ENCODE data around the gene PKP3.
"Not testable (repeated sequence)": the region's sequence is repeated elsewhere in the genome, so short reads cannot be mapped to it uniquely, and the experiment has no call there.

Gene PKP3

DNA sequence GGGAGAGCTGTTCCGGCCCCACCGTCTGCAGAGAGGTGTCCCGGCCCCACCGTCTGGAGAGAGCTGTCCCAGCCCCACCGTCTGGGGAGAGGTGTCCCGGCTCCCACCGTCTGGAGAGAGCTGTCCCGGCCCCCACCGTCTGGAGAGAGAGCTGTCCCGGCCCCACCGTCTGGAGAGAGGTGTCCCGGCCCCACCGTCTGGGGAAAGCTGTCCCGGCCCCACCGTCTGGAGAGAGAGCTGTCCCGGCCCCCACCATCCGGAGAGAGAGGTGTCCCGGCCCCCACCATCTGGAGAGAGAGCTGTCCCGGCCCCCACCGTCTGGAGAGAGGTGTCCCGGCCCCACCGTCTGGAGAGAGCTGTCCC, 30.6 kb upstream of the PKP3 start:
- not testable (repeated sequence) for DNase-seq

DNA sequence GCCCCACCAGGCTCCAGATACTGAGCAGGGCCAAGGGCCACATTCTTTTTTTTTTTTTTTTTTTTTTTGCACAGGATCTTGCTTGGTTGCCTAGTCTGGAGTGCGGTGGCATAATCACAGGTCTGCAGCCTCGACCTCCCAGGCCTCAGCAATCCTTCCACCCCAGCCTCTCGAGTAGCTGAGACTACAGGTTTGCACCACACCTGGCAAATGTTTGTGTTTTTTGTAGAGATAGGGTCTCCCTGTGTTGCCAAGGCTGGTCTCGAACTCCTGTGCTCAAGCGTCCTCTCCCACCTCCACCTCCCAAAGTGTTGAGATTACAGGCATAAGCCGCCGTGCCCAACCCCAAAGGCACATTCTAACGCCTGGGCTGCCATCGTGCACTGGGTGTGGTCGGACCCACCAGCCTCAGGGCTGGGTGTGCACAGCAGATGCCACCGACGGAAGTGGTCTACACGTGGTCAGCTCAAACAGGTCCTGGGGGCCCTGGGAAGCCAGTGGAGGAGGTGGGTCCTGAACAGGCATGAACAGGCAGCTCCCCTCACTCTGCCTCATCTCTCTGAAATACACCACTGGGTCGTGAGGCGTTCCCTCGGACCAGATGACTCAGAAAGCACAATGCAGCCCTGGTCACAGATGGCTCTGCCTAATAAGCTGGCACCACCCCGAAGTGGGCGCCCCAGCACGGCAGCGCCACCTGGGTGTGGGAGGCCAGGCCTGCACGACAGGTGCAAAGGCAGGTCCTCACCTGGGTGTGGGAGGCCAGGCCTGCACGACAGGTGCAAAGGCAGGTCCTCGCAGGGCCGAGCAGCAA, 29.9 kb upstream of the PKP3 start:
- DNase-seq, result peak in 4 of 5 donors; percentile 36 to 64 (median 55)

DNA sequence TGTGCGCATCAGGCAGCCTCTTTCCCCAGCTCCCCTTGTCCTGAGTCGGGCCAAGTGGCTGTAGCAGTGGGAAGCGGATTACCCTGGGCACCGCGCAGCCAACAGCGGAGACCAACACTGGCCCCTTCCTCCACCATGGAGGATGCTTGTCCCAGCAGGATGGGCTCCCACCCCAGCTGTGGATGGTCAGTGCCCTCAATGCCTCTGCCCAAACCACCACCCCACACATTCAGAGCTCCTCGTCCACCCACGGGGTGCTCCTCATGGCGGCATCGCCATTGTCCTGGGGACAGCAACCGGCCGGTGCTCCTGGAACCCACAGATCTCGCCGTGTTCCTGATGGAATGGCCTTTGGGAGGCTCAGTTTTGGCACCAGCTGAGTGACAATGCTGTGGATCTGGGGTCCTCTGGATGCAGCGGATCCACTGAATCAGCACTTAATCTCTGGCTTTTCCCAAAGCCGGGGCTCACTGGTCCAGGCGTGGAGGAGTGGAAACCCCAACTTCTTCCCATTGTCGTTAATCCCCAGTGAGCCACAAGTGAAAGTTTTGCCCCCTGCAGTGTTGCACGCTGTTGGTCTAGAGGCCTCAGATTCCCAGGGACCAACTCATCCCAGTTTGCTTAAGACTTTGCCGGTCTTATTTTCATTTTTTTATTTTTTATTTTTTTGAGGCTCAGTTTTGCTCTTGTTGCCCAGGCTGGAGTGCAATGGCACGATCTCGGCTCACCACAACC, 28.9 kb upstream of the PKP3 start:
- no peak for DNase-seq

DNA sequence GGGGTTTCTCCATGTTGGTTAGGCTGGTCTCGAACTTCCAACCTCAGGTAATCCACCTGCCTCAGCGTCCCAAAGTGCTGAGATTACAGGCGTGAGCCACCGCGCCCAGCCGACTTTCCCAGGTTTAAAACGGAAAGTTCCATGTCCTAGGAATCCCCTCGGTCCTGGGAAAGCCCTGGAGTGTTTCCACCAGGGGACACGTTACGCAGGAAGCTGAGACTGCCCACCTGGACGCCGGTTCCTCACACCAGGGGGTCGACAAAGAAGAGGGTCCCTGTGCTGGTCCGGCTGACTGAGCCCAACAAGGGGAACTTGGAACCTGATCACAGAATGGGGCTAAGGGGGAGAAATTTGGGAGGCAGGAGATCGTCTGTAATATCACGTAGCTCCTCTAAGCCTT, 28.2 kb upstream of the PKP3 start:
- DNase-seq, result no peak

DNA sequence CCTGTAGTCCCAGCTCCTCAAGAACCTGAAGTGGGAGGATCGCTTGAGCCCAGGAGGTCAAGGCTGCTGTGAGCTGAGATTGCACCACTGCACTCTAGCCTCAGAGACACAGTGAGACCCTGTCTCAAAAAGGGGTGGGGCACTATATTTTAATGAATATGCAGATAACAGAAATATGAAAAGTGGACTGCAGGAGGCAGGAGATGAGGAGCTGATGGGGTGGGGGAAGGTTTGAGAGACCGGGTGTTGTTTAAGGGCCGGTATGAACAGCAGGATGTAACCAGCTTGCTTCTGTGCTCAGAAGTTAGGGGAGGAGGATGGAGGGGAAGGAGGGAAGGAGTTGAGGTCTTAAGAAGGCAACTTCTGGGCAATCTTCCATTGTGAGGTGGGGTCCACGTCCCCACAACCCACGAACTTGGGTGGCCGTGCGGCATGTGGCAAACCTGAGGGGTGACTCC, 26.0 kb upstream of the PKP3 start:
- no peak for DNase-seq

DNA sequence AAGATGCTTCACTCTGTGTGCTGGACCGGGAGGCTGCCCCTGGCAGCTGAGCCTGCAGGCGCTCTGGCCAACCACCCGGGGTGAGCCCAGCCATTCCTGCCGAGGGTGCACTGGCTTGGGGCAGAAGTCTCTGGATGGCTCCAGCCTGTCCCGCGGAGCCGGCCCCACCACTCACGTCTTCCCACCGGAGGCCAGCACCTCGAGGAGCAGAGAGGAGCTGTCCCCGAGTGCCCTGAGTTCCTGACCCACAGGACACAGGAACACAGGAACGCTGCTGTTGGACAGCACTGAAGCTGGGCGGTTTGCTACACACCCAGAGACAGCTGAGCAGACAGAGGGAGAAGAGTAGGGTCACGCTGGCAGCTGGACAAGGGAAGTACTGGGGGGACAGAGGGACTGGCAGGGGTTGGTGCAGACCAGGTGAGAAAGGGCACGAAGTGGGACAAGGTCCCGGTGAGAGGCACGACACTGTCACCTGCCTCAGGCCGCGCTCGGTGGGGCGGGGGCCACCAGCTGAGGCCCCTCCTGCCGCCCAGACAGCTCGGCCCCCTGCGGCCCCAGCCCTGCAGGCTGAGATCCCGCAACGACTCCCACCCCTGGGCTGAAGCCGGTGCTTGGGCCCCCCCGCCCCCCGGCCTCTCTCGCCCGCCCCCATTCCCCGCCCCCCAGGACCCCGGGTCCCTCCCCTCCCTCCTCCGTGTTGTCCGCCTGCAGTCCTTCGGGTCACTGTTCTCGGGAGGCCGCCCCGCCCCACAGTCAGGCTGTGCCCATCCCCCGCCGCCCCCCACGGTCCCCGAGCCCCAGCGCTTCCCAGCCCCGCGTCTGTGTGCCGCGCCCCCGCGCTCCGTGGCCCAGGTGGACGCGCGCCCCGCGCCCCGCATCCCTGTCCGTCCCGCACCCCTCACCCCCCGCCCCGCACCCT, 25.3 kb upstream of the PKP3 start:
- DNase-seq, result no peak

DNA sequence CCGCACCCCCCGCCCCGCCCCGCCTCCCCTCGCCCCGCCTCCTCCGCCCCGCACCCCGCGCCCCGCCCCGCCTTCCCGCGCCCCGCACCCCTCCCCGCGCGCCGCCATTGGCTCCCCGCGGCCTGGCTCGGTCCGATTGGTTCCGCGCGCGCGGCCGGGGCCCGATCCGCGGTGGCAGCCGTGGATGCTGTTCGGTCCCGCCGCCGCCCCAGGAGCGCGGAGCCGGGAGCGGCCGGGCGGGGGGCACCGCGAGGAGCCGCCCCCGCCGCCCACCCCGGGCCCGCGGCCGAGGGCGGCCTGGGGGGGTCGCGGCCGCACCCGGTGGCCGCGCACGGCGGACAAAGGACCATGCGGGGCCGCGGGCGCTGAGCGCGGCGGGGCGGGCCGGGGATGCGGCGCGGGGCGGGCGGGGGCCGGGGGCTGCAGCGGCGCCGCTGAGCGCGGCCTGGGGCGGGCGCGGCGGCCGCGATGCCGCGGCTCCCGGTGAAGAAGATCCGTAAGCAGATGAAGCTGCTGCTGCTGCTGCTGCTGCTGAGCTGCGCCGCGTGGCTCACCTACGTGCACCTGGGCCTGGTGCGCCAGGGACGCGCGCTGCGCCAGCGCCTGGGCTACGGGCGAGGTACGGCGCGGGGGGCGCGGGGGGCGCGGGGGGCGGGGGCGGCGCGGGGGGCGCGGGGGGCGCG, 24.5 kb upstream of the PKP3 start, which contains the start of gene B4GALNT4:
Gene B4GALNT4 (plus strand): TSS at position 164 of the 683 bp plus-strand sequence. CDS start 305 bp downstream, at position 469.
- DNase-seq, result peak in 1 of 5 donors; percentile 35

DNA sequence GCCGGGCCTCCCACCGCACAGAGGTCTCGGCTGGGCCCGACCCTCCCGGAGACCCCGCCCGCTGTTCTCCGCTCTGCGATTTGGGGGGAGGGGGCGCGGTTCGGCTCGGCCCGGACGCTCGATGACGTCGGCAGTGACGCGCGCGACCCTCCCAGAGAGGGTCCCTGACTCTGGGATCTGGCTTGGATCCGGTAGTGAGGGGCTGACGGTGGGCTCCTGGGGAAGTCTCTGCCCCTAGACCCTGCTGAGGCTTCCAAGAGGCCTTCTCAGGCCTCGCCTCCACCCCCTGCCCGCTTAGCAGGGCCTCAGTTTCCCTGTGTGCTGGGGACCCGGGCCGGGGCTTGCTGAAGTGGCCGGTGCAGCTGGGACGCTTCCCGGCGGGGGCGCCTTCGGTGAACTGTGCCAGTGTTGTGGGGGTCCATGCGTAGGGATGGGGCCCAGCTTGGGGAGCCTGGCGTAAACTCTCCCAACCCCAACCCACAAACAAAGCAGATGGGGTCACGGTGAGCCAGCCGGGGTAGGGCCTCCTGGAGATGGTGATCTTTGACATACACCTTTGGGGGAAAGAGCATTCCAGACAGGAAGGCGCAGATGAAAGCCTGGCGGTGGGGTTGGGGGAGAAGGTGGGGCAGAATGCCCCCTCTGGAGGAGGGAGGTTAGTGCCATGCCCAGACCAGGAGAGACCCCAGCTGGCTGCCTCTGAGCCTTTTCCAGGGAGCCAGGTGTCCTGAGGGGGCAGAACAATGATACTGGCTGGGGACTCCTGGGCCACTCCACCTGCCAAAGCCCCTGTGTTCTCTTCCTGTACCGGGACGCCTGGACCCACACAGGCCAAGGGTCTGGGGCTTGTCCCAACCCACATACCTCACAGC, 23.7 kb upstream of the PKP3 start:
- DNase-seq, result no peak

DNA sequence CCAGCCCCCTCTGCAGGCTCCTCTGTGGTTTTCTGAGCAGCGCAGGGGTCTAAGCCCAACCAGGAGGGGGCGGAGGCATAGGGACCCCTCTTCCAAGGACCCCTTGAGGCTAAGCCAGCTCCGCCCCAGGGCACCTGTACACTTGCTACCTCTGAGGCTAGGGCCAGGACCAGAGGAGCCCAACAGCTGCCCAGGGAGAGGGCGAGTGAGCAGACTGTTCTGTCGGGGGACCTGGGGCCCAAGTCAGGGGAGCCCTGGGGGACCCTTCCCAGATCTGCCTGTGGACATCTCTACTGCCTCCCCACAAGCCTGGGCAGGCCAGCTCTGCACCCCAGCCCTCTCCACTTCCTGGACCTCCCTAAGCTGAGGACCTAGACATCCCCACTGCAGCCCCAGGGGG, 23.0 kb upstream of the PKP3 start:
- peak in 1 of 5 donors; percentile 10 for DNase-seq

DNA sequence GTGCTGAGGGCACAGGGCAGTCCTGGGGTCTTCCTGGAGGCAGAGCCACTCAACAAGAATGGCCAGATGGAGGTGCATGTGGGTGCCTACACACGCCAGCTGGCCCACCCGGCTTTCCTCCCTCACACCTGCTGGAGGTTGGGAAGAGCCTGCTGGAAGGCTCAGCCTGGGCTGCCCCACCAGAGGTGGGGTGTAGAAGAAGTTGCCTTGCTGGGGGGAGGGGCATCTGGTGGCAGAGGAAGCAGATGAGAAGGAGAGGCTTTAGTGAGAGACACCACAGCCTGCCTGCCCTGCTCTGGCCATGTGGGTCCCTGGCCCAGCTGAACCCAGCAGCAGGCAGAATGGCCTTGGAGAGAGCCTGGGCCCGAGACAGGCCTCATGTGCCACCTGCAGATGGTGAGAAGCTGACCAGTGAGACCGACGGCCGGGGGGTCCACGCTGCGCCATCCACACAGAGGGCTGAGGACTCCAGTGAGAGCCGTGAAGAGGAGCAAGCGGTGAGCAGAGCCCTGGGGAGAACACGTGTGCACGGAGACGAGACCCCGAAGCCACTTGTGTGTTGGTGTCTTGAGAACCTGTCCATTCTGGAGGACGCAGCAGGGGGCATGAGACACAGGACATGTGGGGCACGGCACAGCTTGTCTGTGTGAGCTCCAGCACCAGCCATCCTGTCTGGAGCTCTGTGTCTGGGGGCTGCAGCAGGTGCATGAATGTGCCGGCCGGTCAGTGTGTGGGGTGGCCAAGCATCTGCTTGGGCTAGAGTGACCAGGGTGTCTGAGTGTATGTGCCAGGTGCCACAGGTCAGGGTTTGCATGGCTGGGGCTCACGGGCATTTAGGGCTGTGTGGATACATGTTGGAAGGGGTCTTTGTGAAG, 22.1 kb upstream of the PKP3 start:
- DNase-seq, result no peak

DNA sequence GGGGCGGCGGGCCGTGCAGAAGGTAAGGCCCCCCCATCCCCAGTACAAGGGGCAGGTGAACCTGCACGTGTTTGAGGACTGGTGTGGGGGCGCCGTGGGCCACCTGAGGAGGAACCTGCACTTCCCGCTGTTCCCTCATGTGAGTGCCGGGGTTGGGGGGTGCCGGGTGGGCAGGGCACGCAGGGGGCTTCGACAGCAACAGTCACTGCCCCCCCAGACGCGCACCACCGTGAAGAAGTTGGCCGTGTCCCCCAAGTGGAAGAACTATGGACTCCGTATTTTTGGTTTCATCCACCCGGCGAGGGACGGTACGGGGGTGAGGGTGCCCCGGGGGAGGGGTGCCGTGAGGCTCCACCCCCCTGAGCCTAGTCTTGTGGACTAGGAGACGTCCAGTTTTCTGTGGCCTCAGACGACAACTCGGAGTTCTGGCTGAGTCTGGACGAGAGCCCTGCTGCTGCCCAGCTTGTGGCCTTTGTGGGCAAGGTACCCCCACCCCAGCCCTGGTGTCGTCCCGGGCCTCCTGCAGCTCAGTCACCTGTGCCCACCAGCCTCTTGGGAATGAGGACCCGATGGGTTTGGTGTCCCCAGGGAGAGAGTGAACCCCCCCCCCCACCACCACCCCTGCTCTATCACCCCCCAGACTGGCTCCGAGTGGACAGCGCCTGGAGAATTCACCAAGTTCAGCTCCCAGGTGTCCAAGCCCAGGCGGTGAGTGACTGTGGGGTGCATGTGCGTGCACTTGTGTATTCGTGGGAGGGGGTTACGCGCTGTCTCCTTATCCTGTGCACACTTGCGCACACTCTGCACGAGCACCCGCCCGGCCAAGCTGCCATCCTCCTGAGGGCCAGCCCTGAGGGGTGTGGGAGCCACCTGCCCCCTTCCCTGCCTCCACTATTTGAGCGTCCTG, 20.9 kb upstream of the PKP3 start:
- DNase-seq, result no peak

DNA sequence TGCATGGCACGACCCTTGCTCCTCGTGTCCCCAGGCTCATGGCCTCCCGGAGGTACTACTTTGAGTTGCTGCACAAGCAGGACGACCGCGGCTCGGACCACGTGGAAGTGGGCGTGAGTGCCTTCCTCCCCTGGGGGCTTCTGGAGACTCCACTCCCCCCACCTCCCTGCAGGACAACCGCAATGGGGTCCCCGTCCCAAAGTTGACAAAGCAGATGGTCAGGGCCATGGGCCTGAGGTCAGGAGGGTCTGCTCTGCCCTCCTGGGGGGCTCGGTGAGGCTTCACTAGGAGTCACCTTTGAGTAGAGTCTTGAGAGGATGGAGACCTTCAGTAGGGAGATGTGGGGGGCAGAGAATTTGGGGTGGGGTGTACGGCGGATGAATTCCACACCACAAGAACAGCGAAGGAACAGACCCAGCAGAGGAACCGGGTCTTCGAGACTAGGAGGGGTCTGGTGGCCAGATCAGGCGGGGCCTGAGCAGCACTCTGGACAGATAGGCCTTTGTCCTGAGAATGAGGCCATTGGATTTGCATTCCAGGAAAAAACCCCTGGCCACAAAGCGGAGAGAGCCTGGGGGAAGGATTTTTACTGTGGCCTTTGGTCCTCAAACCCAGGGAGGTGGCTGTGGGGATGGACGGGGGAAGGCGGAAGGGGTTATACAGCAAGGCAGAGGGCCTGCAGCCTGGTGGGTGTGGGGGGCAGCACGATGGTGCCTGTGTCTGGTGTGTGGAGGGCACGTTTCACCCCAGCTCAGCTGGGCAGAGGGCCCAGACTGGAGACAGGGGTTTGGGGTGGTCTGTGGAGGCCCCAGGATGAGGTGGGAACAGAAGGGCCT, 20.1 kb upstream of the PKP3 start:
- DNase-seq, result no peak

DNA sequence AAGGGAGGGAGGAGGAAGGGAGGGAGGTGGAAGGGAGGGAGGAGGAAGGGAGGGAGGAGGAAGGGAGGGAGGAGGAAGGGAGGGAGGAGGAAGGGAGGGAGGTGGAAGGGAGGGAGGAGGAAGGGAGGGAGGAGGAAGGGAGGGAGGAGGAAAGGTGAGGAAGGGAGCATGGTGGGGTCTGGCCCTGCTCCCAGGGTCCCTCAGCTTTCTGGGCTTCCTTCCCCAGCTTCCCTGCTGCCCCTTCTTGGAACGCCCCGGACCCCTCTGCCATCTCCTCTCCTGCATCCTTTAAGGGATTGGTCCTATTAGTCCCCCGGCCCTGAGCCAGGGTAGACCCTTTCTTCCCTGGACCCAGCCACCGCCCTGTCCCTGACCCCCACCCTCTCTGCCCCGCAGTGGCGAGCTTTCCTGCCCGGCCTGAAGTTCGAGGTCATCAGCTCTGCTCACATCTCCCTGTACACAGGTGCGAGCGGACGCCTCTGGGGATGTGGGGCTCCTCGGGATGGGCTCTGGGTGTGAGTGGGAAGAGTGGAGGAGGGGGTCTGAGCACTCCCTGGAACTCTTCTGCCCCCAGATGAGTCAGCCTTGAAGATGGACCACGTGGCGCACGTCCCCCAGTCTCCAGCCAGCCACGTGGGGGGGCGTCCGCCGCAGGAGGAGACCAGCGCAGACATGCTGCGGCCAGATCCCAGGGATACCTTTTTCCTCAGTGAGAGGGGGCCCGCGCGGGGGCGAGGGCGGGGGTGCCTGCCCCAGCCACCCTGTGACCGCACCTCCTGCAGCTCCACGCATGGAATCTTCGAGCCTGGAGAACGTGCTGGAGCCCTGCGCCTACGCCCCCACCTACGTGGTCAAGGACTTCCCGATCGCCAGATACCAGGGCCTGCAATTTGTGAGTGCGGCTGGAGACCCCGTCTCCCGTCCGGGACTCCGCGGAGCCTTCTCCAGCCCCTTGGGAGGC, 18.7 kb upstream of the PKP3 start:
- no peak for DNase-seq

DNA sequence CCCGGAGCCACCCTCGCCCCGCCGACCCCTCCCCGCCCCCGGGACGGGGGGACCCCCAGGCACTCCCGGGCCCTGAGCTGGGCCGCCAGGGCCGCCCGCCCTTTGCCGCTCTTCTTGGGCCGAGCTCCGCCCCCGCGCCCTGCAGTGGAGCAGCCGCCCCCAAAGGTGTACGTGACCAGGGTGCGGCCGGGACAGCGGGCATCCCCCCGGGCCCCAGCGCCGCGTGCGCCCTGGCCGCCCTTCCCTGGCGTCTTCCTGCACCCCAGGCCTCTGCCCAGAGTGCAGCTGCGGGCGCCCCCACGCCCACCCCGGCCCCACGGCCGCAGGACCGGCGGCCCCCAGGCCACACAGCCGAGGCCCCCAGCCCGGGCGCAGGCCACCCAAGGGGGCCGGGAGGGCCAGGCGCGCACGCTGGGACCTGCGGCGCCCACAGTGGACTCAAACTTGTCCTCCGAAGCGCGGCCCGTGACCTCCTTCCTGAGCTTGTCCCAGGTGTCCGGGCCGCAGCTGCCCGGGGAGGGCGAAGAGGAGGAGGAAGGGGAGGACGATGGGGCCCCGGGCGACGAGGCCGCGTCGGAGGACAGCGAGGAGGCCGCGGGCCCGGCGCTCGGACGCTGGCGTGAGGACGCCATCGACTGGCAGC, 17.4 kb upstream of the PKP3 start:
- no peak for DNase-seq

DNA sequence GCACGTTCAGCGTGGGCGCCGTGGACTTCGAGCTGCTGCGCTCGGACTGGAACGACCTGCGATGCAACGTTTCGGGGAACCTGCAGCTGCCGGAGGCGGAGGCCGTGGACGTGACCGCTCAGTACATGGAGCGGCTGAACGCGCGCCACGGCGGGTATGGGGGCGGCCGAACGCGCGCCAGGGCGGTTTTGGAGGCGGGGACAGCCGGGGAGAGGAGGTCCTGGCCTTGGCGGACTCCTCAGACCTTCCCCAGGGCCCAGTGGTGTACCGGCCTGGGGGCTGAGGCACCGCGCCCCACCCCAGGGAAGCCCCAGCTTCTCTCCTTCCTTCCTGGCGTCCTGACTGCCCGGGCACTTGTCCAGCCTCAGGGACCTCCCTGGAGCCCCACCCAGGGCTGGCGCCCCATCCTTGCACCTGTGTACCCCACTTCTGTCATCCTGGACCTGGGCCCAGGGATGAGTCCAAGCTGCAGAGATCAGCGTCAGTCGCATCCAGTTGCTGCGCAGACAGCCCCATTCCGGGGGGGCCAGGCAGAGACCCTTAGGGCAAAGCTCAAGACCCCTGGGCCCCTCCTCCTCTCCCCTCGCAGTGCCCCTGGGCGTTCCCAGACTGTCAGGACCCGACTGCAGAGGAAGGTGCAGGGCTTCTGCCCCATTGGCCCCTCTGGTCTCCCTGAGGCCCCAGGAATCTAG, 16.7 kb upstream of the PKP3 start:
- no peak for DNase-seq

All from T-helper 1 cell (primary cell).